ENCODE results near the gene AUH. TPM values are rescaled to one million over a fixed set of nuclear protein-coding genes. Genes with fewer than 3 reads are reported as not detected.

The AUH gene
- total RNA-seq, 2 donors from 2014 or later = 30.4 to 36.0 TPM

DNA sequence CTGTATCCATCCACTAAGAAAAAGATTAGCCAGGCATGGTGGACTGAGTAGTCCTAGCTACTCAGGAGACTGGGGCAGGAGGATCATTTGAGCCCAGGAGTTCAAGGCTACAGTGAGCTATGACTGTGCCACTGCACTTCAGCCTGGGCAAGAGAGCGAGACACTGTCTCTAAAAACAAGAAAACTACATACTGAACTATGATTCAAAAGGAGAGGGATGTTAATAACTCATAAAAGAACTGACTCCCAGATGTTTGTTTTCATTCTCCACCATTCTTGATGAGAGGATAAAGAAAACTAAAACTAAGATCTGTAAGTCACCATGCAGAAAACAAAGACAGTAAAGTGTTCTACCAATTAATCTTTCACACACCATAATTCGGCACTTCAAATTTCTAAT is 53.5 kb downstream of the AUH start:
- ATAC-seq (no peak), DNase-seq (no peak)
- intact Hi-C loops (cut with DNase I, micrococcal nuclease) = no loop called here

DNA sequence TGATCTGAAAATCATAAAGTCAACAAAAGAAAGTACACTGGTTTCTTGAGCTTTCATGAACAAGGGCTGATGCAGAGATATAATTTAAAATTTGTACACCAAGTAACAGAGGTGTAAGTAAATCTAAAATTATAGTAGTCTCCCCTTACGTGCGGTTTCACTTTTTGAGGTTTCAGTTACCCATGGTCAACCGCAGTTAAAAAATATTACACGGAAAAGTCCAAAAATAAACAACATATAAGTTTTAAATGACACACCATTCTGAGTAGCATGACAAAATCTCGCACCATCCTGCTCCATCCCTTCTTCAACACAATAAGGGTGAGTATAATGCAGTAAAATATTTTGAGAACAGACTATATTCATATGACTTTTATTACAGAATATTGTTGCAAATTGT is 54.4 kb downstream of the AUH start:
- ATAC-seq = no peak
- intact Hi-C loops (cut with DNase I, micrococcal nuclease) = no loop called here

DNA sequence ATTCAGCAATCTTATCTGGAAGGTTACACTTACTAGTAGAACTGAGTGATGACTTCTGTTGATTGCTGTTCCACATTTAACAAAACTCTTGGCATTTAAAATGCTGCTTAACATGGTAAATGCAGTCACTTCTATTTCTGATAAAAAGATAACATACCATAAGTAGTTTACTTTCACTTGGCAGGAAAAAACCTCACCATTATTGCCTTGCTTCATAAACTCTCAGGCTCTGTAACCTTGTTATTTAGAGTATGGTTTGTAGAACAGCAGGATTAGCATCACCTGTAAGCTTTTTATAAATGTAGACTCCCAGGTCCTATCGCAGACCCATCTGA is 55.5 kb downstream of the AUH start:
- no peak for DNase-seq
- intact Hi-C loops (cut with DNase I, micrococcal nuclease) = no loop called here
- ATAC-seq = no peak

More for the DNA sequence above, 54.4 kb downstream of the AUH start:
- no peak for DNase-seq

DNA sequence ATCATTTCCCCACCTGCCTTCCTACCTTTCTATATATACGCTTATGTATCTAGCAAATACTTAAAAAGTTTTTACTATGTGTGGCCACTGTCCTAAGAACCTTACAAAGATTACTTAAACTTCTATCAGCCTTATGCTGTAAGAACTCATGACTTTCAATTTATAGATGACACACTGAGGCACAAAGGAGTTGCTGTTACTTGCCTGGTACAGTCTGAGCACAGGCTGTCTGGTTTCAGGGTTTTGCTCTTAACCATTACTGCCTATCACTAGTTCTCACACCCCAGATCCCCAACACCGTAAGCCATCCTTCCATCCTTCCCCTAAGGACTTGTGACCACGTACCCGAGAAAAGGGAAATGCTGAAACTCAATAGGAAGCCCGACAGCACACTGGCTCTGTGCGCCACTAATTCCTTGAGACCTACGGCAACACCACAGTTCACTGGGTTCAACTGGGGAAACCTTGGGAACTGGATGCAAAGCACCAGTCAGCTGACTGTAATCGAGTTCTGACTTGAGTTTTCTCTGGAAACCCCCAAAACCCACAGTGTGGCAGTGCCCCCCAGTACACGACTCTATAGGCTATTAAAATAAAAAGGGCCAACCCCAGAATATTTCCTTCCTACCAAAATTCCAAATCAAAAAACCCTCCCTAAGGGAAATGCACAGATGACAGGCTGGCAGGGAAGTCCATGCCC is 56.0 kb downstream of the AUH start:
- intact Hi-C loops (cut with DNase I, micrococcal nuclease) = no loop called here
- DNase-seq (no peak), ATAC-seq (no peak)

DNA sequence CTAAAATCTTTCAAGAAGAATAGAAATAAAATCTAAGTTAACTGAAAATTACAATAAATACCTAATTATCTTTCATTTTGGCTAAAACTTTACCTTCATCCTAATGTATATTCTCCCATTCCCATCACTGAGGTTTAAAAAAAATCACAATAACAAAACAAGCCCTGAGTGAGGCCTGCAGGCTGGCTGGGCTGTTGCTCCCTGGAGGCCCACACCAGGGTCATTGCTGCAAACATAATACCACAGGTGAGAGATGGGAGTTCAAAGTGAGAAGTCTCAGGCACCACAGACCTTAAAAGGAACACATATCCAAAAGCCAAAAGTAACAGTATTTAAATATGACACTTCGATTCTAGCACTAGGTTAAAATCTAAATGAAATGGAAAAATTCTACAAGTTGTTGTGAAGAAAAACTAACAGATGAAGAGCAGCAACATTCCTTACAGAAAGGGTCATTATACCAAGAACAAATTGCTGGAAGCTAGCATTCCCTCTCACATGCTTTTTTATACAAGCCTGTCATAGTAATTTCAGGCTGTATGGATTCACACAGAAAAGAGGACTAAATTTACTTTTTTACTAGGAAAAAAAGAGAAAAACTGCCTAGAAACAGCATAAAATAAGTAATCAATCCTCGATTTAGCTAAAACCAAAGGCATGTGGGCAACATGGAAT is 57.8 kb downstream of the AUH start:
- no peak for ATAC-seq
- intact Hi-C loops (cut with DNase I, micrococcal nuclease) = no loop called here
- no peak for DNase-seq

DNA sequence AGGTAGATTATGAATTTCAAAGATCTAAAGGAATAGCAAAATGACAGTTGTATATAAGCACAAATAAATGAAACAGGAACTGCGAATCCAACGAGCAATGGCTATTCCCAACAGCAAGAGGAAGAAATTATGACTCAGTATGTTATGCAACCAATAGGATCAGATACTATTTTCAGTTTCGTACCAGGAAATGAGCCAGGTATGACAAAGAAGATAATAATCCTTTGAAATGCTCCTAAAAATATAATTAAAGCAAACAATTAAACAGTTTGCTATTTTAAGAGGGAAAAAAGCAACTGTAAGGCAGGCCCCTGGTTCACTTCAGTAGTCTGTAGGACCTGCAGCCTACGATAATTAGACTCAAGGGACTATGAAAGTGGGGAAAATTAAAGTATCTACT is 58.9 kb downstream of the AUH start:
- intact Hi-C loops (cut with DNase I, micrococcal nuclease) = no loop called here
- peak; percentile 82 for ATAC-seq
- DNase-seq = no peak

DNA sequence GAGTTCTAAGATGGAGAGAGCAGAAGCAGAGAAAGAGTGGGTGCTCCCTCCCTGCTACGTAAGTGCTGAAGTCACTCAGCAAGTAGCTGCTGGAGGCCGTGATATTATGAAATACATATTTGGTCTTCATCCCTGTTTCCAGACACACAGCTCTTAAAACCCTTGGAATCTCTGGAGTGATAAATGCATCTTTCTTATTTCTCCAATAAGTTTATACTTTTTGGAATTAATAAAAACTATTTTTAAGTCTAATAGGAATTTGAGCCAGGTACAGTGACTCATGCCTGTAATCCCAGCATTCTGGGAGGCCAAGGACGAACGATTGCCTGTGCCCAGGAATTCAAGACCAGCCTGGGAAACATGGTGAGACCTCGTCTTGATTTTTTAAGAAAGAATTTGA is 60.6 kb downstream of the AUH start:
- ATAC-seq = no peak
- intact Hi-C loops (cut with DNase I, micrococcal nuclease) = no loop called here
- no peak for DNase-seq

DNA sequence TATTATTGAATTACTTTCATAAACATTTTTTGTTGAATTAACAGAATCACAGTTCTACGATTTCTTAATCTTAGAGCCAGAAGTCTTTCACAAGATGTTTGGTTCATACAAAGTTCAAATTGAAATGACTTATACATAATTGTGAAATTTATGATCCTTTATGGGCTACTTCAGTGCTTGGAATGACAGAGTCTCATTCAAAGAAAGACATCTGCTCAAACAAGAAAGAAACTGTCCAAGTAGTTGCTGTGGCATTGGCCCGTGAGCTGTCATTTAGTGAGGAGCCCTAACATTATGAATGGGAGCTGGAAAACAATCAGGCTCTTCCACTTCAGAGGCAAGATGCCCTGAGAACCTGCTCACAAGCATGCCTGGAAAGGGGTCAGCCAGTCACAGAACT is 63.4 kb downstream of the AUH start:
- DNase-seq (no peak), ATAC-seq (peak; percentile 63)
- intact Hi-C loops (cut with DNase I, micrococcal nuclease) = no loop called here

DNA sequence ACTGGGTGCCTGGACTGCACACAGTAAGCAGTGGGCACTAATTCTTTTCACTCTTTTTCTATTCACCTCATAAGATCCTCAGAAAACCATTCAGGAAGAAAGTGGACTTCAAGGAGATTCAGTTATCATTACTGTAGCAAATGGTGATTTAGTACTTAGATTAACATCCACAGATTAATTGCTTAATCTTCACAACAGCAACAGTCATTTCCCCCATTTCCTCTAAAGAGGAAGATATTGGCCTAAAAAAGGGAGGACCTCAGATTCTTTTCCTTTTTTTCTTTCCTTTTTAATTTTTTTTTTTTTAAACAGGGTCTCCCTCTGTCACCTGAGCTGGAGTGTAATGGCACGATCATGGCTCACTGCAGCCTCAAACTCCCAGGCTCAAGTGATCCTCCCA is 64.4 kb downstream of the AUH start:
- ATAC-seq = no peak
- DNase-seq = no peak
- intact Hi-C loops (cut with DNase I, micrococcal nuclease) = no loop called here

DNA sequence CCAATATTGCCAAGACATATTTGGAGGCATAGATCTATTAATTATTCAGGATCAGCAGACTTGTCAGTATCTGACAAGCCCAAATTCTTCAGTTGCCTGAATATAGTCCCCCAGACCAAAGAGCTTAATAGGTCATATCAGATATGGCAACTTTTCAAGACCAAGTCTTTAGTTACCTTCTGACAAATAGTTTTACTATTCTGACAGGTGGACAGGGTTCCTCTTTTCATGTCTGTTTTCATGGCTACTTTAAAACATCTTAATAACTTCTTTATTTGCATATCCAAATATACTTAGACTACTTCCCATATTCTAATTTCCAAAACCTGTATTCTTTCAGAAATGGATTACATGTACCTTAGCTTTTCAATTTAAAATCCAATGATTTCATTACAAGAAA is 65.4 kb downstream of the AUH start:
- intact Hi-C loops (cut with DNase I, micrococcal nuclease) = no loop called here
- DNase-seq (no peak), ATAC-seq (no peak)

DNA sequence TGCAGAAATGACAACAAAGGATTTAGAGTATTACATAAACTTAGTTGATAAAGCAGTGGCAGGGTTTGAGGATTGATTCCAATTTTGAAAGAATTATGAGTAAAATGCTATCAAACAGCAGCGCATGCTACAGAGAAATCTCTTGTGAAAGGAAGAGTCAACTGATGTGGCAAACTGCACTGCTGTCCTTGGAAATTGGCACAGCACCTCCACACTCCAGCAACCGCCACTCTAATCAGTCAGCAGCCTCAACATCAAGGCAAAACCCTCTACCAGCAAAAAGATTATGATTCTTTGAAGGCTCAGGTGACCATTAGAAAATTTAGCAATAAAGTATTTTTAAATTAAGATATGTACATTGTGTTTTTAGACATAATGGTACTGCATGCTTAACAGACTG is 66.4 kb downstream of the AUH start:
- ATAC-seq = no peak
- DNase-seq = no peak

DNA sequence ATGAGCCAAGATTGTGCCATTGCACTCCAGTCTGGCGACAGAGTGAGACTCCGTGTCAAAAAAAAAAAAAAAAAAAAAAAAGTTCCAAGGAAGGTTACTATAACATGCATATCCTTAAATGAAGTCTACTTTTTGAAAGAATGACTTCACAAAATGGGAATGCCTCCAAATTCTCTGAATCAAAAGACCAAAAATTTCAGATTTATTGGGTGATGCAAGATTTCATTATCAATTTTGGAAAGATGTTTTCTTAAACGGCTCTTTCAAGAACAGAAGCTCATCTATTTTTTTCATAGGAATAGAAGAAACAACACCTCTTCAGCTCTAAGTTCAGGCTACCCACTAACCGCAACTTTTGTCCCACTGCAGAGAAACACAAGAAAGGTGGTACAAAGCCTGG is 69.9 kb downstream of the AUH start:
- DNase-seq (no peak), ATAC-seq (no peak)
- intact Hi-C loops (cut with DNase I, micrococcal nuclease) = no loop called here

More for the DNA sequence above, 66.4 kb downstream of the AUH start:
- intact Hi-C loops (cut with DNase I, micrococcal nuclease) = no loop called here

DNA sequence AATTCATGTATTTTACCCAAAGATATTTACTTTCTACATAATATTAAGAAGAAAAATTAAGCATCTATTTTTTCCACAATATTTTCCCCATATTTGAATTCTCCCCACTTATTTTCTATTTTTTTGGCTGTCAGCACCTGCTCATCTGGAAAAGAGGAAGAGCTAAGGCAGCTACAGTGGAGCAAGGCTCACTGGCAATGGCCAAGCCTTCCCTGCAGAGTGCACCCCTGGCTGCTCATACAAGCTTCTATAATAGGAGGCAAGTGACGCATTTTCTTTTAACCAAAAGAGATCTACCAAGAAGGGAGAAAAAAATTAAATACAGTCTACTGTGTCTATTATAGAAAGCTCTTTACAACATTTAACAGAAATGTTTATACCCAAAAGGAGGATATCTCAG is 72.5 kb downstream of the AUH start:
- intact Hi-C loops (cut with DNase I, micrococcal nuclease) = no loop called here
- ATAC-seq = no peak
- no peak for DNase-seq

DNA sequence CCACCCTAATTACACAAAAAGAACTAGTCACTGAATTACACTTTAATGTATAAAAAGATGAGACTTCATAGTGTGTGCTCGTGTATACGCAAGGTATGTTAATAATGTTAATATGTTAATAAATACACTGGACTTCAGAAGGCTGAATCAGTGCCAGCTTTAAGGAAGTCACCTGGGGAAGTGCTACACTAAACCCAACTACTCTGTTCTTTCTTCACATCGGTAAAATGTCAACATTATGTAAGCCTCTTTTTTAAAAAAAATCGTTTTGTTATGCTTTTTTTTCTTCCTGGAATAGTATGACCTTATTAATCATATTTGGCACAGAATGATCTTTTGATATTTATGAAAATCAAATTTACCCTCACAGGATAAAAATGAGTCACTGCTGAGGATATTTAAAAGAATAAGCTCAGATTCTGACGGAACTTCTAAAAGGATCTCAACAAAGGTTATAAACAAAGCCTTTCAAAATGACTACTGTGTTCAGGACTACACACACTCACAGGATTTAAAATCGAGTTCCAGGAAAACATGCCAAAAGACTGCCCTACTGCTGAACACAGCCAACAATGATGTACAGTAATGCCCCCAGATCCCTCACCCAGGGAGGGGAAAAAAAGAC is 75.9 kb downstream of the AUH start:
- no peak for ATAC-seq
- DNase-seq = no peak
- intact Hi-C loops (cut with DNase I, micrococcal nuclease) = no loop called here

DNA sequence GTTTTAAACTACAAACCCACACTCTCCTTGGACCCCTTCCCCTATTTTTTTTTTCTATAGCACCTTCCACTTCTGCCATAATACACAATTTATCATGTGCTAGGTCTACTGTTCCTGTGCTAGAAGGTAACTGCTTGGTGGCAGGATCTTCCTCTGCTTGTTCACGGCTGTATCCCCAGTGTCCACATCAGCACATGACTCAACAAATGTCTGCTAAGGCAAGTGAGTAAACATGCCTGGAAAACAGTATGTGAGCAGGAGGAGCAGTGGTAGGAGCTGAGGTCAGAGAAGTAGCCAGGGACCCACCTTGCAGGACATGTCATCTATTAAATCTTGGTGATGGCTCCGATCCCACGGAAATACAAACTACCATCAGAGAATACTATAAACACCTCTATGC is 79.4 kb downstream of the AUH start:
- ATAC-seq (no peak), DNase-seq (no peak)
- intact Hi-C loops (cut with DNase I, micrococcal nuclease) = no loop called here

DNA sequence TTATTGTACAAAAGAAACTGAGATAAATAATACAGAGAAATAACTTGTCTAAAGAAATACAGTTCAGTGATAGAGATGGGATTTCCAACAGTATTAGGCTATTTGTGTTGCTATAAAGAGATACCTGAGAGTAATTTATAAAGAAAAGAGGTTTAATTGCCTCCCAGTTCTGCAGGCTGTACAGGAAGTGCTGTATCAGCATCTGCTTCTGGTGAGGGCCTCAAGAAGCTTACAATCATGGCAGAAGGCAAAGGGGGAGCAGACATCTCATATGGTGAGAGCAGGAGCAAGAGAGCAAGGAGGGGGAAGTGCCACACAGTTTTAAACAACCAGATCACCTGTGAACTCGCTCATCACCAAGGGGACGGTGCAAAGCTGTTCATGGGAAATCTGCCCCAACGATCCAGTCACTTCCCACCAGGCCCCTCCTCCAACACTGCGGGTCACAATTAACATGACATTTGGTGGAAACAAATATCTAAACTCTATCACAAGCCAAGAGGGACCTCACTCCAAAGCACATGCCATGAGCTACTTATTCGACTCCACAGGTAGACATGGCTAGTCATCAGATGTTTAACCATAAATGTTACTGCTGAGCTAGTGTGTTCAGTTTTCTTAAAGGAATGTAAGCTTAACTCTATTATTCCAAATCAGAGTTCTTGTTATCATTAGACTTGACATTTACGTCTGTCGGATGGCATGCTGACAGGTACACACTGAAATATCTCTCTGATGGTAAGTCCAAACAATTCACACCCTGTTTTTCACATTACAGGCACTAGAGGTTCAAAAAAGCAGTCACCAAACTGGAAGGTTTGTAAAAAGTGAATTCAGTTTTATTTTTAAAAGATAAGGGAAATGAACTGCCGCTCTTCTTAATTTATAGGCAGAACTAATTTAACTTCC is 82.2 kb downstream of the AUH start:
- intact Hi-C loops (cut with DNase I, micrococcal nuclease) = no loop called here
- DNase-seq = no peak
- no peak for ATAC-seq

DNA sequence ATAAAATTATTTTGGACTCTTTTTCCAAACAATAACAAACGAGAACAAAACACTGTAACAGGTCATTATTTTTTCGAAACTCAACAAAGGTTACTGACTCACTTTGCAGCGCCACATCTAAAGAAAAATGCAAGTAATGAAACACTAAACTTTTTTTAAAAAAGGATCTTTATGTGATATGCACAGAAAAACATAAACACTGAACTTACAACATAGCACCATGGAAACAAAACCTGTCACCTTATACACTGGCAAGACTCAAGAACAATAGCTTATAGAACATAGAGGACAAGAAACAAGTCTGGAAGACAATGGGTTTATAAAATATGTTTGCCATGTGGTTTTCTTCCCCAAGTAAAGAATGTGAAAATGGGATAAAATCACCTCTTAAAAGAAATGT is 85.2 kb downstream of the AUH start:
- ATAC-seq (no peak), DNase-seq (no peak)
- intact Hi-C loops (cut with DNase I, micrococcal nuclease) = no loop called here

DNA sequence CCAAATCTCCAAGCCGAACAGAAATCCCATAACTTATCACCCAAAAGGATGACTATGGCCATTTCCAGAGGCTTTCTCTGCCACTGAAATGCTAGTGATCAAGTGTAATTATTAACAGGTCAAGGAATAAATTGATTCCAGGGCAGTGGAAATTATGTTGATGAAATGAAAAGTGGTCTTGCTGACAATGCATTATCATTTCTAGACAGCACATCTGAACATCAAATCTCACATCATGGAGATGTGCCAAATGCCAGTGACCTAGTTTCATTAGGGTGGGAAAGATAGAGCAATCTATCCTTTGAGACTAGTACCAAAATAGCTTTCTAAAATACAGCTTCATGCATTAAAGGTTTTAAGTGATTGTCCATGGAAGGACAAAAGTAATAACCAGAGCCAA is 86.1 kb downstream of the AUH start:
- ATAC-seq (no peak), DNase-seq (no peak)
- intact Hi-C loops (cut with DNase I, micrococcal nuclease) = no loop called here

DNA sequence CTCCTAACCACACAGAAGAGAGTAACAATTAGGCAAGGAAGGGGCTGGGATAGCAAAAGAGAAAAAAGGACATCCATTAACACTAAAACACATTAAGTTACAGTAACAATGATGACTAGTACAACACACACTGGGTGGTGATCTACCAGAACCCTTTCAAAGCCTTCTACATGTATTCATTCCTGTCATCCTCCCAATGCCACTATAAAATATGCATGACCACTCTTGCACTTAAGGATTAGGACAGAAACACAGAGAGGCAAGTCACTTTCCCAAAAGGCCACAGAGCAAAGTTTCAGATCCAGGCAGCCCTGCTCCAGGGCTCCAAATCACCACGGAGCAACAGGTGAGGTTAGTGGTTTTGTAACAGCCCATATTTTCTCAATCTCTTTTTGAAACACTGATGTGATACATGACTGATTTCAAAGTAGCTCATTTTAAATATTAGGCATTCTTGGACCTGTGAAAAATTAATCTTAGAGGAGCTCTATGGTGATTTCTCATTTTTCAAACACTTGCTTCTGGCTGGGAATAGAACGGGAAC is 86.7 kb downstream of the AUH start:
- intact Hi-C loops (cut with DNase I, micrococcal nuclease) = no loop called here
- DNase-seq = no peak
- no peak for ATAC-seq
